HL-60 (cell line): Measurements from ENCODE around the gene LRP2.

Experiments
- DNase-seq, 2 experiments: peaks; one replicate each; pipeline ENCODE4 v3.0.0-alpha.2; 2010 to 2020; ENCODE audit warnings: low read depth in 1 of 2, low spot score in 1 of 2
- H3K27ac ChIP-seq: fragments of 250-450 bp; sonication (Bioruptor Pico); replicated peaks from 2 replicates; pipeline ENCODE4 v1.5.1; 2020; ENCODE audit warnings: mild to moderate bottlenecking, moderate library complexity
- H3K27me3 ChIP-seq: fragments of 250-450 bp; sonication (Bioruptor Pico); 2 replicates; pipeline ENCODE4 v1.5.1; 2021; ENCODE audit warnings: mild to moderate bottlenecking, moderate library complexity; ENCODE audit not compliant: insufficient read depth, poor library complexity, severe bottlenecking
- H3K4me3 ChIP-seq: replicated peaks from 2 replicates; pipeline ENCODE4 v1.5.1; 2011; ENCODE audit warnings: mild to moderate bottlenecking, control low read depth, low read length; ENCODE audit not compliant: insufficient read depth
- GABPA ChIP-seq: IDR thresholded peaks from 2 replicates; pipeline ENCODE4 v1.6.1; 2012; ENCODE audit warnings: low read depth
- POLR2AphosphoS5 ChIP-seq: IDR thresholded peaks from 2 replicates; pipeline ENCODE4 v1.6.1; 2012; ENCODE audit warnings: low read depth
- SPI1 ChIP-seq: IDR thresholded peaks from 2 replicates; pipeline ENCODE4 v1.6.1; 2012; ENCODE audit warnings: low read depth, mild to moderate bottlenecking, borderline replicate concordance
- TF ChIP-seq, protein P1 (sequence below): IDR thresholded peaks from 2 replicates; pipeline ENCODE4 v1.6.1; 2012; ENCODE audit warnings: low read depth; ENCODE audit not compliant: insufficient replicate concordance
- TF ChIP-seq, protein P2 (sequence below): IDR thresholded peaks from one replicate; pipeline ENCODE4 v1.5.1; 2011; ENCODE audit warnings: low read length, control low read depth, inconsistent platforms; ENCODE audit not compliant: insufficient read depth

LRP2 gene

DNA sequence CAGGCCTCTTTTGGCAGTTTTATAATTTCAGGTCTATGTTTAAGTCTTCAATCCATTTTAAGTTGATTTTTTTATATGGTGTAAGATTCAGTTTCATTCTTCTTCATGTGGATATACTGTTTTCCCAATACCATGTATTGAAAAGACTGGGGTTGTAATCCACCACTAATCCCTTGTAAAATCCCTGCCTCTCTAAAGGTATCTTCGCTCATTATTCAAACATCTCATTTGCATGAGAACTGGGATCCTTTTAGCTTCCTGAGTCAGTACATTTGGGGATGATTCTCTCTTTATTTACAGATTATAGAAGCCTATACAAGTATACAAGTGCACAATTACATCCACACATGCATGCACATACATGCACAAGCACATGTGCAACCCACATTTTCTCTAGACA lies 267.7 kb downstream of the LRP2 start:
- DNase-seq, result no peak
- no peak overlapping the region for H3K4me3 ChIP-seq
- H3K27ac ChIP-seq, result no peak overlapping the region
- TF ChIP-seq, protein P1, sequence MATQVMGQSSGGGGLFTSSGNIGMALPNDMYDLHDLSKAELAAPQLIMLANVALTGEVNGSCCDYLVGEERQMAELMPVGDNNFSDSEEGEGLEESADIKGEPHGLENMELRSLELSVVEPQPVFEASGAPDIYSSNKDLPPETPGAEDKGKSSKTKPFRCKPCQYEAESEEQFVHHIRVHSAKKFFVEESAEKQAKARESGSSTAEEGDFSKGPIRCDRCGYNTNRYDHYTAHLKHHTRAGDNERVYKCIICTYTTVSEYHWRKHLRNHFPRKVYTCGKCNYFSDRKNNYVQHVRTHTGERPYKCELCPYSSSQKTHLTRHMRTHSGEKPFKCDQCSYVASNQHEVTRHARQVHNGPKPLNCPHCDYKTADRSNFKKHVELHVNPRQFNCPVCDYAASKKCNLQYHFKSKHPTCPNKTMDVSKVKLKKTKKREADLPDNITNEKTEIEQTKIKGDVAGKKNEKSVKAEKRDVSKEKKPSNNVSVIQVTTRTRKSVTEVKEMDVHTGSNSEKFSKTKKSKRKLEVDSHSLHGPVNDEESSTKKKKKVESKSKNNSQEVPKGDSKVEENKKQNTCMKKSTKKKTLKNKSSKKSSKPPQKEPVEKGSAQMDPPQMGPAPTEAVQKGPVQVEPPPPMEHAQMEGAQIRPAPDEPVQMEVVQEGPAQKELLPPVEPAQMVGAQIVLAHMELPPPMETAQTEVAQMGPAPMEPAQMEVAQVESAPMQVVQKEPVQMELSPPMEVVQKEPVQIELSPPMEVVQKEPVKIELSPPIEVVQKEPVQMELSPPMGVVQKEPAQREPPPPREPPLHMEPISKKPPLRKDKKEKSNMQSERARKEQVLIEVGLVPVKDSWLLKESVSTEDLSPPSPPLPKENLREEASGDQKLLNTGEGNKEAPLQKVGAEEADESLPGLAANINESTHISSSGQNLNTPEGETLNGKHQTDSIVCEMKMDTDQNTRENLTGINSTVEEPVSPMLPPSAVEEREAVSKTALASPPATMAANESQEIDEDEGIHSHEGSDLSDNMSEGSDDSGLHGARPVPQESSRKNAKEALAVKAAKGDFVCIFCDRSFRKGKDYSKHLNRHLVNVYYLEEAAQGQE, result no peak
- TF ChIP-seq, protein P2, sequence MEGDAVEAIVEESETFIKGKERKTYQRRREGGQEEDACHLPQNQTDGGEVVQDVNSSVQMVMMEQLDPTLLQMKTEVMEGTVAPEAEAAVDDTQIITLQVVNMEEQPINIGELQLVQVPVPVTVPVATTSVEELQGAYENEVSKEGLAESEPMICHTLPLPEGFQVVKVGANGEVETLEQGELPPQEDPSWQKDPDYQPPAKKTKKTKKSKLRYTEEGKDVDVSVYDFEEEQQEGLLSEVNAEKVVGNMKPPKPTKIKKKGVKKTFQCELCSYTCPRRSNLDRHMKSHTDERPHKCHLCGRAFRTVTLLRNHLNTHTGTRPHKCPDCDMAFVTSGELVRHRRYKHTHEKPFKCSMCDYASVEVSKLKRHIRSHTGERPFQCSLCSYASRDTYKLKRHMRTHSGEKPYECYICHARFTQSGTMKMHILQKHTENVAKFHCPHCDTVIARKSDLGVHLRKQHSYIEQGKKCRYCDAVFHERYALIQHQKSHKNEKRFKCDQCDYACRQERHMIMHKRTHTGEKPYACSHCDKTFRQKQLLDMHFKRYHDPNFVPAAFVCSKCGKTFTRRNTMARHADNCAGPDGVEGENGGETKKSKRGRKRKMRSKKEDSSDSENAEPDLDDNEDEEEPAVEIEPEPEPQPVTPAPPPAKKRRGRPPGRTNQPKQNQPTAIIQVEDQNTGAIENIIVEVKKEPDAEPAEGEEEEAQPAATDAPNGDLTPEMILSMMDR, result no peak
- TF ChIP-seq SPI1 (no peak), GABPA (no peak), POLR2AphosphoS5 (no peak)
- H3K27me3 ChIP-seq, result no peaks in the 10 kb centered on the region

DNA sequence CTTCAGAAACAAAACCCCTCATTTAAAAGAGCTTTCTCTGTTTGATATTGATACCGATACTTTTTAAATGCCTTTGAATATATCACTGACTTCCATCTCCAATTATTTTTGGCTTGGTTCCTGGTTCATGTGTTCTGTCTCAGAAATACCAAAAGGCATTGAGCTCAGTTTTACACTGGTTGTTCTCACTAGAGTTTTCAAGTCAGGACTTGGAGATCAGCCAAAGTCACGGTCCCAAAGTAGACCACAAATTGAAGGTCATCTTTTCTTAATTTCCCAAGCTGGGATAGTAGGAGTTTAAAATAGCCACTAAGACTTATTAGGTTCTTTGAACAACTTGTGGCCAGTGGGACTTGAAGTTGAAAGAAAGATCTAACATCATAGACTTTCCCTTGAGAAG lies 268.8 kb downstream of the LRP2 start:
- H3K27ac ChIP-seq, result no peak overlapping the region
- TF ChIP-seq GABPA, result no peak
- no peak for TF ChIP-seq SPI1
- TF ChIP-seq POLR2AphosphoS5, result no peak
- TF ChIP-seq, protein P2, result no peak
- TF ChIP-seq, protein P1, result no peak
- no peaks in the 10 kb centered on the region for H3K27me3 ChIP-seq
- no peak for DNase-seq
- H3K4me3 ChIP-seq, result no peak overlapping the region

DNA sequence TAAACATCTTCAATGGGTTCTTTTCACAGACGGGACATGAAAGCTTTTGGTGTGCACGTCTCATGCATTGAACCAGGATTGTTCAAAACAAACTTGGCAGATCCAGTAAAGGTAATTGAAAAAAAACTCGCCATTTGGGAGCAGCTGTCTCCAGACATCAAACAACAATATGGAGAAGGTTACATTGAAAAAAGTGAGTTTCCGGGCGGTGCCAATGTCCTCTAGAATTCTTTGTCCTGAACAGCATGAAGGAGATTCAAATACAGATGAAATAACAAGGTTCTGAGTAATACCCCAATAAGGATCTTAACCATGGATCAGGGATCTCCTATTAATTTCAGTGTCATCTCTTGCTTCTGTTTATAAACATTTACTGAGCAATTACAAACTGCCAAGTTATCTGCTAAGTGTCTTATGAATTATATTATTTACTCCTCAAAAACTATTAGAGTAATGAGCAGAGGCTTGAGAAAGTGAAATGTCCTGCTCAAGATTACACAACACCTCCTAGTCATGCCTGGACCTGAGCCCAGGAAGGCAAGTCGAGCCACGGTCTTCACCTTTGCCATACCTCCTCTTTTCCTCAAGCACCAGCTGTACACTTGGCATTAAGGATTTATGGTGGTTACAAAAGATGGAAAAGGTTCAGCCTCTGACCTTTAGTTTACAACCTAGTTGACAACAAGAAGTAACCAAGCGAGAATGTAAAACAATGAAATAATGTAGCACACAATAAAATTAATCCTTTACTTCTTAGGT lies 270.4 kb downstream of the LRP2 start:
- Histone ChIP-seq H3K27ac (no peak overlapping the region; the same call in 1 of the 2 replicates), H3K27me3 (no peaks in the 10 kb centered on the region), H3K4me3 (no peak overlapping the region)
- DNase-seq, result no peak
- no peak for TF ChIP-seq SPI1
- TF ChIP-seq, protein P1, result no peak
- no peak for TF ChIP-seq POLR2AphosphoS5
- TF ChIP-seq GABPA, result no peak
- TF ChIP-seq, protein P2, result no peak
